A673 (cell line): ENCODE data around the gene IWS1.

Experiments used
- EZH2 ChIP-seq: fragments of 200-600 bp; sonication (generic); IDR thresholded peaks from 2 replicates; pipeline ENCODE4 v1.6.1; 2017; ENCODE audit warnings: borderline replicate concordance, low read depth, mild to moderate bottlenecking, mixed read lengths, antibody characterized with exemption, low read length; ENCODE audit not compliant: poor library complexity, severe bottlenecking
- TF ChIP-seq, protein P1 (sequence below): fragments of 300-800, 200-600 bp; sonication (generic); conservative IDR thresholded peaks from 2 replicates; pipeline ENCODE4 v1.5.1; 2017; ENCODE audit warnings: low read depth, mild to moderate bottlenecking, antibody characterized with exemption, low read length, moderate library complexity, mixed read lengths

- TF ChIP-seq, protein P1, sequence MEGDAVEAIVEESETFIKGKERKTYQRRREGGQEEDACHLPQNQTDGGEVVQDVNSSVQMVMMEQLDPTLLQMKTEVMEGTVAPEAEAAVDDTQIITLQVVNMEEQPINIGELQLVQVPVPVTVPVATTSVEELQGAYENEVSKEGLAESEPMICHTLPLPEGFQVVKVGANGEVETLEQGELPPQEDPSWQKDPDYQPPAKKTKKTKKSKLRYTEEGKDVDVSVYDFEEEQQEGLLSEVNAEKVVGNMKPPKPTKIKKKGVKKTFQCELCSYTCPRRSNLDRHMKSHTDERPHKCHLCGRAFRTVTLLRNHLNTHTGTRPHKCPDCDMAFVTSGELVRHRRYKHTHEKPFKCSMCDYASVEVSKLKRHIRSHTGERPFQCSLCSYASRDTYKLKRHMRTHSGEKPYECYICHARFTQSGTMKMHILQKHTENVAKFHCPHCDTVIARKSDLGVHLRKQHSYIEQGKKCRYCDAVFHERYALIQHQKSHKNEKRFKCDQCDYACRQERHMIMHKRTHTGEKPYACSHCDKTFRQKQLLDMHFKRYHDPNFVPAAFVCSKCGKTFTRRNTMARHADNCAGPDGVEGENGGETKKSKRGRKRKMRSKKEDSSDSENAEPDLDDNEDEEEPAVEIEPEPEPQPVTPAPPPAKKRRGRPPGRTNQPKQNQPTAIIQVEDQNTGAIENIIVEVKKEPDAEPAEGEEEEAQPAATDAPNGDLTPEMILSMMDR, result no peak
- no peak for TF ChIP-seq EZH2
Measured at GRCh38 chr2:127560201-127560930, 34.1 kb upstream of the IWS1 start.
